ENCODE results near the gene C16orf89.
"Not testable (repeated sequence)": the region's sequence is repeated elsewhere in the genome, so short reads cannot be mapped to it uniquely, and the experiment has no call there.

Gene C16orf89, protein sequence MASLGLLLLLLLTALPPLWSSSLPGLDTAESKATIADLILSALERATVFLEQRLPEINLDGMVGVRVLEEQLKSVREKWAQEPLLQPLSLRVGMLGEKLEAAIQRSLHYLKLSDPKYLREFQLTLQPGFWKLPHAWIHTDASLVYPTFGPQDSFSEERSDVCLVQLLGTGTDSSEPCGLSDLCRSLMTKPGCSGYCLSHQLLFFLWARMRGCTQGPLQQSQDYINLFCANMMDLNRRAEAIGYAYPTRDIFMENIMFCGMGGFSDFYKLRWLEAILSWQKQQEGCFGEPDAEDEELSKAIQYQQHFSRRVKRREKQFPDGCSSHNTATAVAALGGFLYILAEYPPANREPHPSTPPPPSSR

DNA sequence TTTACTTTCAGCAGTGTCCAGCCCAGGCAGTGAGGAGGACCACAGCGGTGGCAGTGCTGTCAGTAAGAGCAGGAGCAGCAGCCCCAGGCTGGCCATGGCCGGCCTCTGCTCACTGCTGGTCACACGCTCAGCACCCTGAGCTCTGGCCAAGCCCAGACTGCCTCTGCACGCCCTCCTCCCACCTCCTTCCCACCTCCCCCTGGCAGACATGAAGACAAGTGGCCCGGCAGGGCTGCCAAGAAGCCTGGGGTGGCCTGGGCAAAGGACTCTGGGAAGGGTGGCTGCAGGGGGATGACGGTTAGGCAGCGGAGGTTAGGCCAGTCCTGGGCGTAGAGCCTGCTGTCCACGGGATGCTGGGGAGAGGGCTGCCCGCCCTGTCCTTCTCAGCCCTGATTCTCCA is at the start of gene C16orf89:
Gene C16orf89 (minus strand): TSS at position 144 of the 400 bp plus-strand sequence. CDS start 48 bp downstream, at position 96.
- DNase-seq, result no peak

DNA sequence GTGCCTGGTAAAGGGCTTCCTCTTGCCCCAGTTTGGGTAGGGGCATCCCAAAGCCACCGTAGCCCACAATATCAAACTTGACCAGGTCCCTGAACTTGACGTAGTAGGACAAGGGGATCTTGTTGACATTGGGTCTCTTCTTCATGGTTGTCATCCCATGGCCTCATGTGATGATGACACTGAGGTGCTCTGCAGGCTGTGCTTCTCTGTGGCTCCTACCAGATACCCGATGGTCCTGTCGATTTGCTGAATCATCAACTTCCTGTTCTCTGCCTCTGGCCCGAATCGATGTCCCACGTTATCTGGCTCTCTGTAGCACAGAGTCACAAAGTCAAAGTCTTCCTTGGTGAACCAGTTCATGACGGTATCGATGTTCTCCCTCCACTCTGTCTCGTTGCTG is 45.2 kb upstream of the C16orf89 start:
- not testable (repeated sequence) for DNase-seq

DNA sequence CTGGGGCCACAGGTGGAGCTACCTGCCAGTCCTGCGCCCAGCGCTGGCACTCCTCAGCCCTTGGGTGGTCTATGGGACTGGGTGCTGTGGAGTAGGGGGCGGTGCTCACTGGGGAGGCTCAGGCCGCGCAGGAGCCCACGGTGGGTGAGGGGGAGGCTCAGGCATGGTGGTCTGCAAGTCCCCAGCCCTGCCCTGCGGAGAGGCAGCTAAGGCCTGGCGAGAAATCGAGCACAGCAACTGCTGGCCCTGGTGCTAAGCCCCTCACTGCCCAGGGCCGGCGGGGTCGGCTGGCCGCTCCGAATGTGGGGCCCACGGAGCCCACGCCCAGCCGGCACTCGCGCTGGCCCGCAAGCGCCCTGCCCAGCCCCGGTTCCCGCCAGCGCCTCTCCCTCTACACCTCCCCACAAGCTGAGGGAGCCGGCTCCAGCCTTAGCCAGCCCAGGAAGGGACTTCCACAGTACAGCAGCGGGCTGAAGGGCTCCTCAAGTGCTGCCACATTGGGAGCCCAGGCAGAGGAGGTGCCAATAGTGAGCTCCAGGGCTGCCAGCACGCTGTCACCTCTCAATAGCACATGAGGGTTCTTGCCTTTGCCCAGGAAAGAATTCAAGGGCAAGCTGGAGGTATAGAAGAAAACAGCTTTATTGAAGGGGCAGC is 42.9 kb upstream of the C16orf89 start:
- no peak for DNase-seq

DNA sequence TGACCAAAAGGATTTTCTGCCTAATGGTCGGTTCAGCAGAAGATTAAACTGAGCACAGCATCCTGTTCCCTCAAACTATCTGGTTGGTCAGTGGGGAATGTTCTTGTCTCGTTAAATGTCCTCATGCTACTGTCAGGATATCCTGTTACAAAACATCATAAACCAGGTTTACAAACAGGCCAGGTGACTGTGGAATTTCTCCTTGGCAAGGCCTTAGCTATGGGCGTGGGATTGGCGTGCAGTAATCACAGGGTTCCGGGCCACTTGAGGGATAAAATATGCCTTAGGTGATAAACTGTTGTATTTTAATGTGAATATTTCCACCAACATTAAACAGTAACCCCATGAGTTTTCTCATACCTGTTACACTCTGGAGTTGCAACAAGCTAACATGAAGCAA is 39.3 kb upstream of the C16orf89 start:
- DNase-seq, result not testable (repeated sequence)

DNA sequence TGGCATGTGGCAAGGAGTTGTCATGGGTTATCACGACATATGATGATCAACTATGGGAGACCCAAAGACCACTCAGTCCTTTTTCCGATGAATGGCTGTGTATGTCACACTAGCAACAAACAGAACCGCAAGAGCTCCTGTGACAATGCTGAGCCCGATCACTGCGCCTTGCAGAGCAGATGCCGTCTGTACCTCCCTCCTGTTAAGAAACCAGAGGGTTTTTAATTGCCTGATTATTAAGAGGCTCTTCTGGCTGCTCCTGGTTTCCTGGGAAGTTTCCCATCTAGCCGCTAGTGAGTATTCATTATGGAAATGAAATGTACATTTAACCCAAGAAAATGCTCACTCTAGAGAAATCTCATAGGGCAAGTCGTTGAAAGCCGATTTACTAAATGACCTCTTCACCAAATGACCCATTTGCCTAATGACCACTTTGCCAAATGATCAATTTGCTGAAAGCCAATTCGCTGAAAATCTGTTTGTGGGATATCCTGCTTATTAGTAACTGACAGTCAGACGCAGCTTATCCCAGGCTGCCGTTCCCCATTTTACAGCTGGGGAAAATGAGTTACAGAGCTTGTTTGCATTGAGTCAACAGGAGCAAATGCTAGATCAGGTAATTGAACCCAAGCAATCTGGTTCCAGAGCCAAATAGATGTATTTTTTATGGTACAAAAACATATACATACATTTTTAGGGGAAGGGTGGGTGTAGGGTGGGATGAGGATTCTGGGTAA is 37.7 kb upstream of the C16orf89 start:
- DNase-seq, result not testable (repeated sequence)

DNA sequence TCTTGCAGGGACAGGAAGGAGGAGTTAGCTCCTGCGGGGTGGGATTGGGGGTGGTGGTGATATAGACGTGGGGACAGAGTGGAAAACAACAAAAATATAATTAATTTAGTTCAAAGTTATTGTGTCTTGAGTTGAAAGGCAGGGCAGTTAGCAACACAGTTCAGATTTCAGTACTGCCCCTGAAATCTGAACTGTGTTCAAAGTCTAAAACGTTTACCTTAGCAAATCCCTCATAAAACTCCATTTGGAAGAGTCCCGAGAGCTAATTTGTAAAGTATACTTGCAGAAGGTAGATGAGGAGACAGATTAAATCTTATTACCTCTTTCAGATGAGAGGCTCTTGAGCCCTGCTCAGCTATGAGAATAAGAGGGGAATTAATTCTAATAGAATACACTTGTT is 33.4 kb upstream of the C16orf89 start:
- not testable (repeated sequence) for DNase-seq

DNA sequence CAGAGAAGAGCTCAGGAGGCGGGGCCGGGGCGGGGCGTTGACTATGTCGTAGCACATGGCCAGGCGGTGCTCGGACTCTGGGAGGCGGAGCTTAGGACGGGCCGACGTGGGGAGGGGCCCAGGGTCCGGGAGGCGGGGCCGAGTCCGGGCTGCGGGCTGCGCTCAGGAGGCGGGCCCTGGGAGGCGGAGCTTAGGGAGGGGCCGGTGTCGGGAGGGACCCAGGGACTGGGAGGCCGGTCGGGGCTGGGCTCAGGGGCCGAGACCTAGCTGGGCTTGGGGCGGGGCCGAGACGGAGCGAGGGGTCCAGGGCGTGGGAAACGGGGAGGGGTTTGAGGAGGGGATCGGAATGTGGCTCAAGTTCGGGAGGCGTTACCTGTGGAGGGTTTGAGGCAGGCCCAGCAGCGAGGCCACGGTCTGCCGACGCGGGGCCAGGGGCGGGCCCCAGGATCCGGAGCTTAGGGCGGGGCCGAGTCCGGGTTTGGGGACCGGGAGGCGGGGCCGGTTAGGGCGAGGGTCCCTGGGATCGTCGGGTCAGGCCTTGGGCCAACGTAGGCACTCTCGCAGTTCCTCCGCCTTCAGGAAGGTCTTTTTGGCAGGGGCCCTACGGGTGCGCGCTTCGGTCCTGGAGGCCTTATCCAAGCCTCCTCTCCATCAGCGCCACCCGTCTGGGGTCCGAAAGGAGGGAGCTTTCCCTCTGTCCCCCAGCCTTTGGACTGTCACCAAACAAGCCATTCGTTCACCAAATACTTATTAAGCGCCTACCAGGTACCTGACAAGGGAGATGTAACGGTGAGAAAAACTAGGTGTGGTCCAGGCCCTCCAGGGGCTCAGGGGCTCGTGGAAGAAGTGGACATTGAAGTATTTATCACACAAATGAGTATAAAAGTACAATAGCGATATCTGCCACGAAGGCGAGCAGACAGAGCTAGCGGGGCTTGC is 32.7 kb upstream of the C16orf89 start:
- peak in 3 of 4 experiments; percentile 23 to 96 (median 87) for DNase-seq

DNA sequence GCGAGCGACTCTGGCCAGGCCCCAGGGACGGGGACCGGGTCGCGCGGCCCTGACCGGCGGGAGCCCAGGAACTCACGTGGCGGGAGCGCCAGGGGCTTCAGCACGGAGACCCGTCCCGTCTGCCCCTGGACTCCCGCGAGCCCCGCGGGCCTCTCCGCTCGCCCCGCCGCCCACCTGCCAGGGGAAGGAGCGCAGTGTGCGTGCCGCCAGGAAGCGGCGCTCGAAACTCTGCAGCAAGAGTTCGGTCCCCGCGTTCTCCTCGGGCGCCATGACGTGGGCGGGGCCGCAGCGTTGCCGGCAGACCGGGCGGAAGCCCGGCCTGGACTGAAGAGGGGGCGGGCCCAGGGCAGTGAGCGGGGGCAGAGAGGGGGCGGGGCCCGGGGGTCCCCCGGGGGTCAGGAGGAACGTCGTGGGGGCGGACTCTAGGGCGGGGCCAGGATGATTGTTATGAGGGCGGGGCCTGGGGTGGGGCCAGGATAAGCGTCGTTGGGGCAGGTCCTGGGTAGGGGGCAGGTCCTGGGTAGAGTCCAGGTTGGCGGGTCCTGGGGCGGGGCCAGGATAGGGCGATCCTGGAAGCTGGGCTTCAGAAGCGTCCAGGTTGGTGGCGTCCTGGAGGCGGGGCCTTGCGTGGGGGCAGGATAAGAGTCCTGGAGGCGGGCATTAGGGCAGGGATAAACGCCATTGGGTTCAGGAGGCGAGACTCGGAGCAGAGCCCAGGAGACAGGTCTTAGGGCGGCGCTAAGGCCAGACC is 31.9 kb upstream of the C16orf89 start, which contains the start of gene EEF2KMT:
Gene EEF2KMT (minus strand): TSS at position 326 of the 751 bp plus-strand sequence. CDS start 56 bp downstream, at position 270.
- peak; percentile 79 to 91 (median 84) for DNase-seq

DNA sequence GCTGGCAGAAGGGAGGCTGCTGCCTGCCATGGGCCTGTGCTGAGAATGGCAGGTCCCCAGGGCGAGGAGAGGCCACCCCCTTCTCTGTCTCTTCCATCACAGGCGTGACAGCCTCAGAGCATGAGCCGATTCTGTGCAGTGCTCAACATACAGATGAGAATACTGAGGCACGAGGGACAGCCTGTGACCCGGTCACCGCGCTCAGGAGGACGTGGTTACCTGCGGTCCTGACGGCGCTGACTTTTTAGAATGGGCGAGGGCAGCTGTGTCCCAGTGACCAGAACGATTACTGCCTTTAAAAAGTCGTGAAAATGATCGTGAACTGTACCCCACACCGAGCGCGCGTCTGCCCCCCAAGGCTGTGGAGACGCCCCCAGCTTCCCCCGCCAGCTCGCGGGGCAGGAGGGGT is 31.3 kb upstream of the C16orf89 start:
- peak in 2 of 4 experiments; percentile 19 to 45 for DNase-seq

DNA sequence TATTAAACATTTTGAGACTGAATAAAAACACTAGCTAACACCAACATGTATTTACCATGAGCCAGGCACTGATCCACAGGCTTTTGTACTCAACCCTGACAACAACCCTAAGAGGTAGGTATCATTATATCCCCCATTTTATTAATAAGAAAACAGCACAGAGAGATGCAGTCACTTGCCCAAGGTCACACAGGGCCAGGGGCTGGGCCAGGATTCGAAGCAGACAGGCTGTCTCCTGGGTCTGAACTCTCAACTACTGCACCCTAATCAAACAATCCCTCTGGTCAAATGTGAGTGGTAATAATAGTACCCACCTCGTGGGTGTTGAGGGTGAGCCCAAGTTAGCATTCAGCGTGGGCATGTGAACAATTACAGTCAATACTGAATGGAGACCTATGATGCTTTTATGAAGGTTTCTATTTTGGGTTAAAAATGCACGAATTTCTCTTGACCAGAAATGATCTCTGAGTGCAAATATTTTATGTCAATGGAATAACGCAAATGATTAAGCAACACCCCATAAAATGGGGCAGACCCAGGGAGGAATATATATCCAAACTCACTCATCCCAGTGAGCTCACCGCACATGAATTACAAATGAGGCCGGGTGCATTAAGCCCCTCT is 30.8 kb upstream of the C16orf89 start:
- DNase-seq, result not testable (repeated sequence)

DNA sequence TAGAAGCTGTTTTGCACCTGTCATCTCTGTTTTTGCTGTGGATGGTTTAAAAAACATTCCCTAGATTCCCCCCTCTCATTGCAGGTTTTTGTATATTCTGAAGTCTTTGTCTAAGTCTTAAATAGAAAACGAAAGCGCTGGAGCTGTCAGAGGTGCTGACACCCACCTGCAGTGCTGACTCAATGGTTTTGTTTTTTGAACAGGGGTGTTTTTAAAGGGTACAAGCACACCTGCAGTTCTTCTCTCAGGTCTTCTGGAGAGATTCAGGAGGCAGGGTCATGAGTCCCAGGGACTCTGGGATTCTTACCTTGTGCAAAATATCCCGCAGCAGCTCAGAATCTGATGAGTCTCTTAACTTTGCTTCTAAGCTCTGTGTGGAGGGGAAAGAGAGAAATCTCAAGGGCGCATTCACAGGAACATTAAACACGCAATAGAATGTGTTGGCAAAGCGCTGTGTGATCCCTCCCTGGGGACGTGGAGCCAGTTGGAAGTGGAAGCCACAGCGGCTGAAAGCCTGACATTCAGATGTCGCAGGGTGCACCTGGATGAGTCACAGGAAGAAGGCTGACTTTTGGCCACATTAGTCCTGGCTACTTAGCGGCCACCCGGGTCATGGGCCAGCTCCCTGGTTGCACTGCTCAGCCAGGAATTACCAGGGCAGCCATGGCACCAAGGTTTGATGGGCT is 29.5 kb upstream of the C16orf89 start:
- DNase-seq, result not testable (repeated sequence)

DNA sequence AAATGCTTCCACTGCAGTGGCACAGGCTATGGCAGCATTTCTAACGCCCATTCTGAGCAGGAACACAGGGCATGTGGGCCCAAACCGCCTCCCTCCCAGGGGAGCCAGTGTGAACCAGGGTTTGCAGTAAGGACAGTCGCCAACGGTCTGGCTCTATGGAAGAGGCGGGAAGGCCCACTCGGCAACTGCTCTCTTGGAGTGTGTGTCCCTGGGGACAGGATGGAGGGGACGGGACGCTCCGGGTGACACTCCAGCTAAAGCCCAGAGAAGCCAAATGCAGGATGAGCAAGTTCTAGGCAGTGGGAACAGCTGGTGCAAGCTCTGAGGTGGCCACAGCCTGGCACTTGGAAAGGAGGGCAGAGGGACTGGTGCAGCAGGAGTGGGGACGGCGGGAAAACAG is 28.0 kb upstream of the C16orf89 start:
- DNase-seq, result not testable (repeated sequence)

DNA sequence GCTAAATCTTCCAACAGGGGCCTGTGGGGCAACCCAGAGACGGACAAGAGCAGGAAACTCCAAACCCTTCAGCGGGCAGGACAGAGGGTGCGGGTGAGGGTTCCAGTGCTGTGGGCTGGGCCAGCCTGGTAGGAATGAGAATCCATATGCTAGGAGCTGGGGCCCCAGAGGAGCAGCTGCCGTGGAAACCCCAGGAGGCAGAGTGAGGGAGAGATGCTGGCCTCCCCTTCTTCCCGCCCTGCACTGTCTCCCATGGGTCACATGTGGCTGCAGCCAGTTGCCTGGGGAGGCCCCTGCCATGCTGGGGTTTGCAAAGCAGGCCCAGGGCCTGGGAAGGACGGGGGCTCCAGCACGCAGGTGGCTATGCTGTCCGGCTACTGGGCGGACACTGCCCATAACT is 27.3 kb upstream of the C16orf89 start:
- not testable (repeated sequence) for DNase-seq

DNA sequence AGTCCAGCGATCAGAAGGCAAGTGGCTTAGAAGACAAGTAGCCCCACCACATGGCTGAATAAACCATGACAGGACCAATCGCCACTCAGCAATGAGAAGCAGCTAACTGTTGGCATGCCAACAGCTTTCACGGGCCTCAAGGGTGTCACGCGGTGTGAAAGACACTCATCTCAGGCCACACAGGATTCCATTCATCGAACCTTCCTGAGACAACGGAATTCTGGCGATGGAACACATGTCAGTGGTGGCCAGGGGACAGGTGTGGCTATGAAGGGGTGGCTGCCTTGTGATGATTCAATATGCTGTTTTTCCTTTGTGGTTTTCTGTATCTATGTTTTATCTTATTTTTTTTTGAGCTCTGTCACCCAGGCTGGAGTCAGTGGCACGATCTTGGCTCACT is 24.8 kb upstream of the C16orf89 start:
- DNase-seq, result not testable (repeated sequence)

DNA sequence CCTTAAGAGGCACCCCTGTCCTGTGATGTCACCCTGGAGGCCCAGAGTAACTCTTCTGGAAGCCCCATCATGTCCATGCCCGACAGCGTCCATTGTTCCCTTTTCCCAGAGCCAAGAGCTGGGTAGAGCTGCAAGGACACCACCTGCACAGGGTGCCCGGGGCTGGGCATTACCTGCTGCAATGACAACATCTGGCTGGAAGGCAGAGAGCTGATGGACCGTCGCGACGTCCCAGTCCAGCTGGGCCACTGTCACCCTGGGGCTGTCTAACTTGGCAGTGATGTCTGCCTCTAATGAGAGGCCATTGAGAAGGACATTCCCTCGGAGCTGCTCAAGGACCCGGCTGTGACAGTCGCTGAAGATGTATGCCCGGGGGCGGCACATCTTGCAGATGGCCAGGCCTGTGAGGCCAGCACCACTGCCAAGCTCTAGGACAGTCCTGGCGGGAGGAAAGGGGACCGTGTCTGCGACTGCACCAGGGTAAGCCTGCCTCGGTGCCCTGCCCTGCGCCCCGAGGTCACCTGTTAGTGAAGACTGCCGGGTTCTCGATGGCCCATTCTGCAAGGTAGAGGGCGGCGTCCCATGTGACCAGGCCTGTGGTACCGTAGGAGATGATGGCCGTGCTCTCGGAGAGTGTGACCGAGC is 24.3 kb upstream of the C16orf89 start:
- DNase-seq, result not testable (repeated sequence)

DNA sequence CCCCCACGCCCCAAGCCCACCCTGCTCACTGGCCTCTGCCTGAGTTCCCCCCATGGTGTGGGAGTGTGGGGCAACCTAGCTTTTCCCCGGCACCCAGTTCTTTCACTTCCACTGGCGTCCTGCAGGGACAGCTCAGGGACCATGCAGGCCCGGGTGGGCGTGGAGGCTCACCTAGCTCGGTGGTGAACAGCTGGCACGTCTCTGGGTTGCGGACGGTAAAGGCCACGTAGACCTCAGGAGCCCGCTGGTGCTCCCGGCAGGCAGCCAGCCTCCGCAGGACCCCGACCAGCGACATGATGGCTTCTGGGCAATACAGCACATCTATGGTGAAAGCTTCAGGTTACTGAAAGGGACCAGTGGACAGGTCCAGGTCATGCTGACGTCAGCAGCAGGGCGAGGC is 23.2 kb upstream of the C16orf89 start:
- not testable (repeated sequence) for DNase-seq

DNA sequence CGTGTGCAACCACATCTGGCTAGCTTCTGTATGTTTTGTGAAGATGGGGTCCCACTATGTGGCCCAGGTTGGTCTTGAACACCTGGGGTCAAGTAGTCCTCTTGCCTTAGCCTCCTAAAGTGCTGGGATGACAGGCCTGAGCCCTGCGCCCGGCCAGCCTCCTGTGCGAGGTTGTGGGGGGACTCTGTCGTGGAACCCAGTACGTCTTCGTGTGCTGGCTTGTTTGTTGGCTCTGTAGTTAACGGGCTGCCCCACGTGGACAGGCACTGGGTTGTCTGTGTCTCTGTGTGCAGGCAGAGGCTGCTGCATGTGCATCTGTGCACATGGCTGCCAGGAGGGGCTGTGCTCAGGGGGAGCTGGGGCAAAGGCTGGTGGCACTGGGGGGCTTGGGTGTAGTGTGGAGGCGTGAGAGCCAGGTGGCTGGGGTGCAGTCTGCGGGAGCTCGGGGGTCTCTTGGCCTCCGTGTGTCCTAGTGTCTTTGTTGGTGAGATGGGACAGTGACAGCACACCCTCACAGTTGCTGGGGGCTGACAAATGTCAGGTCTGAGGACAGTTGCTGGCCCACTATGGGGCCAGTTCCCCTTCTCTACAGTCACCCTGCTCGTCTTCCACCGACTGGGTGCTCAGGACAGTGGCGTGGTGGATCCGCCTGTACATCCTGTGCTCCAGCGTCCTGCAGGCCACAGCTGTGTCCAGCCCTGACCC is 22.5 kb upstream of the C16orf89 start:
- not testable (repeated sequence) for DNase-seq

DNA sequence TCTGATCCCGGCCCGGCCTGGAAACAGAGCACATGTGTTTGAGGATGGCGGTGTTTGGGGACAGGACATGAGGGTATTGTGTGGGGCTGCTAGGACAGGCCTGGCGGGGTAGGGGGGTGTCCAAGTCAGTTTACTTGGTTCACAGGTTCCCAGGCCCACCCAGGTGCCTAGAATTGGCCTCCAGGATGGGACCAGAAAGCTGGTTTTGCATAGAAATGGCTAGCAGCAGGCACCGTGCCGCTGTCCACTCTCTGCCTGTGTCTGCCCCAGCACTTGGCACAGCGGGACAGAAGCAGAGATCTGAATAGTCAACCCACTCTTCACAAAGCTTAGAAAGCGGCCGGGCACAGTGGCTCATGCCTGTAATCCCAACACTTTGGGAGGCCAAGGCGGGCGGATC is 20.0 kb upstream of the C16orf89 start:
- not testable (repeated sequence) for DNase-seq

DNA sequence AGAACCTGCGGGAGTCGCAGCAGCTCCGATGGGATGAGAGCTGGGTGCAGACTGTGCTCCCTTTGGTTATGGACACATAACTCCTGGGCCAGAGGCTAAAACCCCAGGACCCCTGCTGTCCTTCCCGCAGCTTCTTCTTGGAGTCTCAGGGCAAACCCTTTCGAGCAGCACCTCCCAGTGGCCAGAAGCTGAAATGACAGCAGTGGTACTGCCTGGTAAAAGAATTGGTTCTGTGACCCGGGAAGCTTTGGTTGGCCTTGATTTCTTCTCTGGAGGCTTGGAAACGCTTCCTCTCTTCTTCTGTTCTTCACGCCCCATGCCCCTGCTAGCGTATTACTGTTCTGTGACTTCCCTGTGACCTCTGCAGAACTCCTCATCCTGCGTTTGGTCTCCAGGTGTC is 19.0 kb upstream of the C16orf89 start:
- peak in 3 of 4 experiments; percentile 8 to 33 (median 14) for DNase-seq

Measured in activated naive CD4-positive, alpha-beta T cell (primary cell).